DOHH2 (cell line): ENCODE results near the gene SEC14L3.

Source experiments
- CTCF ChIP-seq: fragments of 200-600 bp; sonication (generic); IDR thresholded peaks from one replicate; pipeline ENCODE4 v1.5.1; 2014; ENCODE audit warnings: antibody characterized with exemption, mild to moderate bottlenecking, low read depth, low read length; ENCODE audit not compliant: poor library complexity, severe bottlenecking
- EZH2phosphoT487 ChIP-seq: fragments of 200-600 bp; sonication (generic); IDR thresholded peaks from 2 replicates; pipeline ENCODE4 v1.6.1; 2017; ENCODE audit warnings: borderline replicate concordance, mild to moderate bottlenecking, antibody characterized with exemption, low read length, moderate library complexity, mixed read lengths

GRCh38 chr22:30432096-30432495, 39.7 kb downstream of the SEC14L3 start:
- TF ChIP-seq CTCF (no peak), EZH2phosphoT487 (no peak)
